ENCODE results near the gene ZNF184.

DNA sequence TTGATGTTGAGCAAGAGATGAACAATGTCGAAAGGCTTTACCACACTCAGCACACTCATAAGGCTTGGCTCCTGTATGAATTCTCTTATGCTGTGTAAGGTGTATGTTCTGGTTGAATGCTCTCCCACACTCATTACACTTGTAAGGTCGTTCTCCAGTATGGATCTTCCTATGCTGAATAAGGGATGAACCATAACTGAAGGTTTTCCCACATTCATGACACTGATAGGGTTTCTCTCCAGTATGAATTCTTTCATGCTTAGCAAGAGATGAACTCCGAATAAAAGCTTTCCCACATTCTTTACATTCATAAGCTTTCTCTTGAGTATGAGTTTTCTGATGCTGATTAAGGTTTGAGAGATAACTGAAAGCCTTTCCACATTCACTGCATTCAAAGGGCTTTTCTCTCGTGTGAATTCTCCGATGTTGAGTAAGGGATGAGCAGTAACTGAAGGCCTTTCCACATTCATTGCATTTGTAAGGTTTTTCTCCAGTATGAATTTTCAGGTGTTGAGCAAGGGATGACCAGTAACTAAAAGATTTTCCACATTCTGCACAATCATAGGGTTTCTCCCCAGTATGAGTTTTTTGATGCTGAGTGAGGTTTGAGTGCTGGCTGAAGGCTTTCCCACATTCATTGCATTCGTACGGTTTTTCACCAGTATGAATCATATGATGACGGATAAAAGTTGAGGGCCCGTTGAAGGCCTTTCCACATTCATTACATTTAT, 21.1 kb downstream of the ZNF184 start:
- TF ChIP-seq, protein P1, sequence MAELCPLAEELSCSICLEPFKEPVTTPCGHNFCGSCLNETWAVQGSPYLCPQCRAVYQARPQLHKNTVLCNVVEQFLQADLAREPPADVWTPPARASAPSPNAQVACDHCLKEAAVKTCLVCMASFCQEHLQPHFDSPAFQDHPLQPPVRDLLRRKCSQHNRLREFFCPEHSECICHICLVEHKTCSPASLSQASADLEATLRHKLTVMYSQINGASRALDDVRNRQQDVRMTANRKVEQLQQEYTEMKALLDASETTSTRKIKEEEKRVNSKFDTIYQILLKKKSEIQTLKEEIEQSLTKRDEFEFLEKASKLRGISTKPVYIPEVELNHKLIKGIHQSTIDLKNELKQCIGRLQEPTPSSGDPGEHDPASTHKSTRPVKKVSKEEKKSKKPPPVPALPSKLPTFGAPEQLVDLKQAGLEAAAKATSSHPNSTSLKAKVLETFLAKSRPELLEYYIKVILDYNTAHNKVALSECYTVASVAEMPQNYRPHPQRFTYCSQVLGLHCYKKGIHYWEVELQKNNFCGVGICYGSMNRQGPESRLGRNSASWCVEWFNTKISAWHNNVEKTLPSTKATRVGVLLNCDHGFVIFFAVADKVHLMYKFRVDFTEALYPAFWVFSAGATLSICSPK (IDR thresholded peaks at IDR 0.05; ENCODE audit: borderline replicate concordance), result no peak
- TF ChIP-seq EP300 (IDR thresholded peaks at IDR 0.05; ENCODE audit: low read length), result no peak
- no peak for TF ChIP-seq TCF7L2 (IDR thresholded peaks at IDR 0.05; ENCODE audit: low read depth, low read length)
- TF ChIP-seq ZC3H4 (CRISPR knock-in tag; IDR thresholded peaks at IDR 0.05; ENCODE audit: borderline replicate concordance), result no peak
- TF ChIP-seq NFRKB (IDR thresholded peaks at IDR 0.05; ENCODE audit: low read depth), result no peak; the same call in 1 of the 2 replicates
- TF ChIP-seq CHD4 (IDR thresholded peaks at IDR 0.05; ENCODE audit: insufficient read depth, insufficient replicate concordance, low read depth, low read length, poor library complexity, severe bottlenecking), result no peak
- TF ChIP-seq WHSC1 (IDR thresholded peaks at IDR 0.05; ENCODE audit: low read length), result no peak

Data from K562 (cell line).